ENCODE measurements around the gene TRPM4. TPM values are rescaled to one million over a fixed set of nuclear protein-coding genes. Genes with fewer than 3 reads are reported as not detected.

TRPM4 gene
- total RNA-seq, 1 donor from 2014 or later: 28.5 TPM

GRCh38 chr19:49241769-49242168 lies 84.2 kb downstream of the TRPM4 start:
- no peak for TF ChIP-seq CTCF (IDR thresholded peaks at IDR 0.05)
- no peaks in the 10 kb centered on the region for H3K36me3 Mint-ChIP-seq (ENCODE audit: unreplicated experiment)
- H3K27ac Mint-ChIP-seq (ENCODE audit: unreplicated experiment): no peak overlapping the region
- DNase-seq (ENCODE audit: extremely low spot score, unreplicated experiment): no peak
- H3K4me1 Mint-ChIP-seq (ENCODE audit: unreplicated experiment): no peaks in the 10 kb centered on the region
- H3K27me3 Mint-ChIP-seq (ENCODE audit: unreplicated experiment): peaks cover 10% of the 10 kb centered on the region
- no peak overlapping the region for H3K4me3 Mint-ChIP-seq (ENCODE audit: unreplicated experiment)
- no peaks in the 10 kb centered on the region for H3K9me3 Mint-ChIP-seq (ENCODE audit: unreplicated experiment)

- Mint-ChIP-seq H3K27ac (ENCODE audit: unreplicated experiment) (no peak overlapping the region), H3K9me3 (ENCODE audit: unreplicated experiment) (no peaks in the 10 kb centered on the region), H3K4me1 (ENCODE audit: unreplicated experiment) (no peaks in the 10 kb centered on the region), H3K36me3 (ENCODE audit: unreplicated experiment) (no peaks in the 10 kb centered on the region), H3K4me3 (ENCODE audit: unreplicated experiment) (no peak overlapping the region), H3K27me3 (ENCODE audit: unreplicated experiment) (peaks cover 4% of the 10 kb centered on the region)
- TF ChIP-seq CTCF (IDR thresholded peaks at IDR 0.05): no peak
- no peak for DNase-seq (ENCODE audit: extremely low spot score, unreplicated experiment)
Observed at GRCh38 chr19:49243129-49243528, 85.5 kb downstream of the TRPM4 start.

- Mint-ChIP-seq H3K36me3 (ENCODE audit: unreplicated experiment) (no peaks in the 10 kb centered on the region), H3K9me3 (ENCODE audit: unreplicated experiment) (no peaks in the 10 kb centered on the region), H3K27ac (ENCODE audit: unreplicated experiment) (no peak overlapping the region), H3K4me1 (ENCODE audit: unreplicated experiment) (no peaks in the 10 kb centered on the region), H3K4me3 (ENCODE audit: unreplicated experiment) (no peak overlapping the region), H3K27me3 (ENCODE audit: unreplicated experiment) (no peaks in the 10 kb centered on the region)
- TF ChIP-seq CTCF (IDR thresholded peaks at IDR 0.05): no peak
- DNase-seq (ENCODE audit: extremely low spot score, unreplicated experiment): no peak
Observed at GRCh38 chr19:49243726-49244125, 86.1 kb downstream of the TRPM4 start.

- DNase-seq (ENCODE audit: extremely low spot score, unreplicated experiment): no peak
- no peaks in the 10 kb centered on the region for H3K4me1 Mint-ChIP-seq (ENCODE audit: unreplicated experiment)
- H3K27me3 Mint-ChIP-seq (ENCODE audit: unreplicated experiment): no peaks in the 10 kb centered on the region
- H3K4me3 Mint-ChIP-seq (ENCODE audit: unreplicated experiment): no peak overlapping the region
- H3K9me3 Mint-ChIP-seq (ENCODE audit: unreplicated experiment): no peaks in the 10 kb centered on the region
- TF ChIP-seq CTCF (IDR thresholded peaks at IDR 0.05): no peak
- no peak overlapping the region for H3K27ac Mint-ChIP-seq (ENCODE audit: unreplicated experiment)
- H3K36me3 Mint-ChIP-seq (ENCODE audit: unreplicated experiment): no peaks in the 10 kb centered on the region
Observed at GRCh38 chr19:49244256-49244655, 86.7 kb downstream of the TRPM4 start.

GRCh38 chr19:49247676-49248075 lies 90.1 kb downstream of the TRPM4 start:
- no peak for DNase-seq (ENCODE audit: extremely low spot score, unreplicated experiment)
- Mint-ChIP-seq H3K27ac (ENCODE audit: unreplicated experiment) (no peak overlapping the region), H3K4me1 (ENCODE audit: unreplicated experiment) (no peaks in the 10 kb centered on the region), H3K27me3 (ENCODE audit: unreplicated experiment) (peaks cover 11% of the 10 kb centered on the region), H3K4me3 (ENCODE audit: unreplicated experiment) (no peak overlapping the region), H3K9me3 (ENCODE audit: unreplicated experiment) (peaks cover 6% of the 10 kb centered on the region), H3K36me3 (ENCODE audit: unreplicated experiment) (no peaks in the 10 kb centered on the region)
- no peak for TF ChIP-seq CTCF (IDR thresholded peaks at IDR 0.05)
